IMR-90 (cell line): ENCODE measurements around the gene PRKAG2. TPM values are rescaled to one million over a fixed set of nuclear protein-coding genes. Genes with fewer than 3 reads are reported as not detected.

ENCODE experiments used
- ATAC-seq: fragments of 200-7000 bp; cut with Tn5 transposase; 2 replicates; pipeline ENCODE4 v1.9.1; 2020; ENCODE audit warnings: low read depth, mild to moderate bottlenecking, moderate library complexity
- BruUV-seq: library from RNA; stranded (reverse); fragments of 400-500 nt; replicated peaks from 2 replicates; lab custom pipeline; 2021; lab: Mats Ljungman, UMichigan
- CTCF ChIA-PET: fragments of 300-600 bp; formaldehyde crosslinking; extraction: SDS; loops from one replicate; lab custom pipeline; 2021; ENCODE audit warnings: antibody characterized with exemption; lab: Yijun Ruan, JAX
- POLR2A ChIA-PET: fragments of 300-600 bp; sonication (Branson Sonifier 250); formaldehyde crosslinking; loops from one replicate; lab custom pipeline; 2022; ENCODE audit warnings: antibody characterized with exemption; ENCODE audit not compliant: unreplicated experiment; lab: Charles Lee
- DNase-seq: peaks from one replicate; pipeline ENCODE4 v3.0.0; 2013
- H2AFZ ChIP-seq: replicated peaks from 2 replicates; pipeline ENCODE3; 2013; ENCODE audit warnings: low read length, mild to moderate bottlenecking; ENCODE audit not compliant: poor library complexity
- H2AK5ac ChIP-seq: 2 replicates; pipeline ENCODE4 v1.6.1; 2013; ENCODE audit warnings: low read depth, low read length, inconsistent platforms
- H2AK9ac ChIP-seq: replicated peaks from 2 replicates; pipeline ENCODE3; 2013; ENCODE audit warnings: mild to moderate bottlenecking, low read depth, low read length, moderate library complexity; ENCODE audit not compliant: poor library complexity
- H2BK120ac ChIP-seq: 2 replicates; pipeline ENCODE4 v1.6.1; 2013; ENCODE audit warnings: low read depth, low read length, inconsistent platforms
- H2BK15ac ChIP-seq: 3 replicates; pipeline ENCODE4 v1.6.1; 2013; ENCODE audit warnings: low read depth, low read length, inconsistent platforms
- H2BK20ac ChIP-seq: 2 replicates; pipeline ENCODE4 v1.6.1; 2013; ENCODE audit warnings: low read depth, mild to moderate bottlenecking, inconsistent platforms, low read length, moderate library complexity
- H2BK5ac ChIP-seq: 2 replicates; pipeline ENCODE4 v1.6.1; 2013; ENCODE audit warnings: mild to moderate bottlenecking, low read depth, low read length, inconsistent platforms; ENCODE audit not compliant: poor library complexity, severe bottlenecking
- H3K14ac ChIP-seq: replicated peaks from 2 replicates; pipeline ENCODE4 v1.6.1; 2013; ENCODE audit warnings: low read depth, low read length, inconsistent platforms
- H3K18ac ChIP-seq: 2 replicates; pipeline ENCODE4 v1.6.1; 2013; ENCODE audit warnings: low read depth, low read length, control low read depth
- H3K23ac ChIP-seq: 2 replicates; pipeline ENCODE4 v1.6.1; 2013; ENCODE audit warnings: low read depth, low read length, inconsistent platforms
- H3K27ac ChIP-seq: 2 replicates; pipeline ENCODE4 v1.5.1; 2013; ENCODE audit warnings: mild to moderate bottlenecking, control low read depth, low read length; ENCODE audit not compliant: insufficient read depth
- H3K27me3 ChIP-seq: 2 replicates; pipeline ENCODE4 v1.6.1; 2013; ENCODE audit warnings: low read length; ENCODE audit not compliant: control insufficient read depth, insufficient read depth
- H3K36me3 ChIP-seq: 2 replicates; pipeline ENCODE4 v1.6.1; 2013; ENCODE audit warnings: low read length, mixed read lengths; ENCODE audit not compliant: control insufficient read depth, insufficient read depth
- H3K4ac ChIP-seq: 2 replicates; pipeline ENCODE4 v1.6.1; 2013; ENCODE audit warnings: low read depth, low read length, inconsistent platforms
- H3K4me1 ChIP-seq: 2 replicates; pipeline ENCODE4 v1.6.1; 2013; ENCODE audit warnings: low read length, mixed read lengths; ENCODE audit not compliant: control insufficient read depth, insufficient read depth
- H3K4me2 ChIP-seq: 2 replicates; pipeline ENCODE4 v1.6.1; 2013; ENCODE audit warnings: low read depth, mild to moderate bottlenecking, control low read depth, low read length, moderate library complexity
- H3K4me3 ChIP-seq: 2 replicates; pipeline ENCODE4 v1.5.1; 2013; ENCODE audit warnings: low read depth, mild to moderate bottlenecking, control low read depth, low read length, moderate library complexity; ENCODE audit not compliant: insufficient read depth
- H3K56ac ChIP-seq: 2 replicates; pipeline ENCODE4 v1.6.1; 2013; ENCODE audit warnings: low read length, inconsistent platforms; ENCODE audit not compliant: insufficient read depth; ENCODE audit errors: extremely low read depth
- H3K79me1 ChIP-seq, 2 experiments: 2 replicates each; pipeline ENCODE4 v1.6.1; 2013; ENCODE audit warnings: low read length in 2 of 2, inconsistent platforms in 1 of 2, low read depth in 1 of 2
- H3K9ac ChIP-seq: 2 replicates; pipeline ENCODE4 v1.6.1; 2013; ENCODE audit warnings: low read depth, low read length, control low read depth
- H3K9me1 ChIP-seq: 2 replicates; pipeline ENCODE4 v1.6.1; 2013; ENCODE audit warnings: low read length, inconsistent platforms; ENCODE audit not compliant: insufficient read depth
- H3K9me3 ChIP-seq: 2 replicates; pipeline ENCODE4 v1.6.1; 2013; ENCODE audit warnings: low read length; ENCODE audit not compliant: control insufficient read depth, insufficient read depth
- H4K20me1 ChIP-seq: 2 replicates; pipeline ENCODE4 v1.6.1; 2013; ENCODE audit warnings: low read length, inconsistent platforms; ENCODE audit not compliant: insufficient read depth
- H4K5ac ChIP-seq: 2 replicates; pipeline ENCODE4 v1.6.1; 2013; ENCODE audit warnings: mild to moderate bottlenecking, low read depth, low read length, control low read depth
- H4K8ac ChIP-seq, 2 experiments: 2 replicates each; pipeline ENCODE4 v1.6.1; 2013; ENCODE audit warnings: low read depth in 2 of 2, low read length in 2 of 2, control low read depth in 1 of 2, inconsistent platforms in 1 of 2
- H4K91ac ChIP-seq: 2 replicates; pipeline ENCODE4 v1.6.1; 2013; ENCODE audit warnings: low read depth, low read length, inconsistent platforms; ENCODE audit not compliant: insufficient read depth
- BHLHE40 ChIP-seq: fragments of 150-350 bp; IDR thresholded peaks from 2 replicates; pipeline ENCODE4 v1.6.1; 2016; ENCODE audit warnings: mild to moderate bottlenecking, low read depth, low read length
- CEBPB ChIP-seq: IDR thresholded peaks from 2 replicates; pipeline ENCODE4 v1.6.1; 2012; ENCODE audit warnings: low read depth, low read length, improper control_type of control experiment
- CHD1 ChIP-seq: IDR thresholded peaks from 2 replicates; pipeline ENCODE4 v1.6.1; 2012; ENCODE audit warnings: low read depth, low read length, improper control_type of control experiment
- FOS ChIP-seq: fragments of 150-350 bp; IDR thresholded peaks from 2 replicates; pipeline ENCODE4 v1.6.1; 2016; ENCODE audit warnings: low read depth, low read length
- MAFK ChIP-seq: IDR thresholded peaks from 2 replicates; pipeline ENCODE4 v1.6.1; 2012; ENCODE audit warnings: low read depth, low read length, improper control_type of control experiment
- MAZ ChIP-seq: IDR thresholded peaks from 2 replicates; pipeline ENCODE4 v1.6.1; 2012; ENCODE audit warnings: low read depth, mild to moderate bottlenecking, low read length, improper control_type of control experiment, moderate library complexity, borderline replicate concordance
- MXI1 ChIP-seq: IDR thresholded peaks from 2 replicates; pipeline ENCODE4 v1.6.1; 2012; ENCODE audit warnings: low read depth, mild to moderate bottlenecking, low read length, moderate library complexity, borderline replicate concordance
- NFE2L2 ChIP-seq: fragments of 150-350 bp; IDR thresholded peaks from 2 replicates; pipeline ENCODE4 v1.6.1; 2016; ENCODE audit warnings: low read depth, mild to moderate bottlenecking, low read length
- POLR2A ChIP-seq: IDR thresholded peaks from 2 replicates; pipeline ENCODE4 v1.6.1; 2012; ENCODE audit warnings: mild to moderate bottlenecking, low read depth, low read length
- RAD21 ChIP-seq: IDR thresholded peaks from 2 replicates; pipeline ENCODE4 v1.6.1; 2012; ENCODE audit warnings: low read length, improper control_type of control experiment
- RCOR1 ChIP-seq: IDR thresholded peaks from 2 replicates; pipeline ENCODE4 v1.6.1; 2012; ENCODE audit warnings: mild to moderate bottlenecking, low read length, improper control_type of control experiment; ENCODE audit not compliant: insufficient replicate concordance
- RFX5 ChIP-seq: IDR thresholded peaks from 2 replicates; pipeline ENCODE4 v1.8.0; 2012; ENCODE audit warnings: low read depth, mild to moderate bottlenecking, low read length, moderate library complexity
- SMC3 ChIP-seq: fragments of 150-350 bp; IDR thresholded peaks from 2 replicates; pipeline ENCODE4 v1.6.1; 2016; ENCODE audit warnings: low read depth, mild to moderate bottlenecking, antibody characterized with exemption, low read length, moderate library complexity
- WGBS, 2 experiments: methylation state at CpG; one replicate each; pipeline versions ENCODE4 v1.1.5 to v1.1.7; 2013; ENCODE audit warnings: missing lambda C conversion rate in 2 of 2; ENCODE audit not compliant: insufficient read length in 1 of 2; ENCODE audit errors: extremely low coverage in 2 of 2; 5-methylcytosine and 5-hydroxymethylcytosine counted together
- dilution Hi-C: fragments of 300-500 bp; cut with HindIII; formaldehyde crosslinking; loops from one replicate; pipeline ENCODE4 v1.14.3; 2018; ENCODE audit warnings: low sequenced_read_pairs; ENCODE audit not compliant: unreplicated experiment
- in situ Hi-C: fragments of 300-500 bp; cut with MboI; formaldehyde crosslinking; loops from 3 replicates; pipeline ENCODE4 v1.14.3; 2019; ENCODE audit warnings: low sequenced_read_pairs, inconsistent platforms, mixed read lengths
- intact Hi-C: fragments of 100-400 bp; cut with micrococcal nuclease; formaldehyde crosslinking; loops from 2 replicates; pipeline ENCODE4 v1.10.0; 2022
- polyA plus RNA-seq, 3 experiments: library from polyadenylated mRNA; depleted of rRNA; stranded (reverse); fragments of >200 nt; gene quantifications; 2 replicates each; pipeline ENCODE4 v1.2.3, GENCODE V29; 2012; ENCODE audit warnings: low replicate concordance in 1 of 3
- total RNA-seq: library from RNA; depleted of rRNA; stranded (reverse); fragments of >200 nt; gene quantifications from 2 replicates; pipeline ENCODE4 v1.2.3, GENCODE V29; 2012
- TF ChIP-seq, protein P1 (sequence below): fragments of 150-350 bp; IDR thresholded peaks from 2 replicates; pipeline ENCODE4 v1.6.1; 2016; ENCODE audit warnings: low read depth, mild to moderate bottlenecking, low read length, moderate library complexity, borderline replicate concordance
- TF ChIP-seq, protein P2 (sequence below): conservative IDR thresholded peaks from 2 replicates; pipeline ENCODE4 v1.5.1; 2012; ENCODE audit warnings: mild to moderate bottlenecking, low read depth, low read length, improper control_type of control experiment
- TF ChIP-seq, protein P3 (sequence below): fragments of 150-350 bp; IDR thresholded peaks from 2 replicates; pipeline ENCODE4 v1.6.1; 2017; ENCODE audit warnings: mild to moderate bottlenecking, antibody characterized with exemption, low read length, low read depth

The PRKAG2 gene
- total and polyA plus RNA-seq, 2 of the 4 experiments (the other 2 are of a cell fraction), result 15.4 to 21.6 TPM

DNA sequence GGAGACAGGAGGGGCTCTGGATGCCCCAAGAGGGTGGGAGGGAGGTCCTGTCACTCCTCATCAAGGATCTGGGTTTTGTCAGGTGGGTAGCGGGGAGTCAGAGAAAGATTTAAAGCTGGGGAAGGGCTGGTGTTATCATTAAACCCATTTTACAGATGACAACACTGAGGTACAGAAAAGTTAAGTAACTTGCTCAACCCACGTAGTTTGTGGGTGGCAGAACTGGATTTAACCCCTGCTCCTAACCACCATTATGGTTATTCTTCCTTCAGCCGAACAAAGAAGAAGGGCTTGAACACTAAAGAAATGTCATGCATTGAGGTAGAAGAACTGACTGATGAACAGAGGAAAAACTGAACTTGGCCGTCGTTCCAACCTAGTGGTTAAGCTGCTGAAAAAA, 24.9 kb upstream of the PRKAG2 start:
- CTCF ChIA-PET, result no interaction called here
- no peak overlapping the region for H2AFZ ChIP-seq
- no peaks in the 10 kb centered on the region for H3K79me1 ChIP-seq
- no peak overlapping the region for H3K18ac ChIP-seq
- H4K91ac ChIP-seq, result no peak overlapping the region
- TF ChIP-seq RCOR1 (no peak), MXI1 (no peak), RAD21 (no peak), MAZ (no peak), NFE2L2 (no peak), POLR2A (no peak), MAFK (no peak), SMC3 (no peak), CHD1 (no peak), BHLHE40 (no peak), CEBPB (no peak), FOS (no peak), RFX5 (no peak)
- TF ChIP-seq, protein P1, sequence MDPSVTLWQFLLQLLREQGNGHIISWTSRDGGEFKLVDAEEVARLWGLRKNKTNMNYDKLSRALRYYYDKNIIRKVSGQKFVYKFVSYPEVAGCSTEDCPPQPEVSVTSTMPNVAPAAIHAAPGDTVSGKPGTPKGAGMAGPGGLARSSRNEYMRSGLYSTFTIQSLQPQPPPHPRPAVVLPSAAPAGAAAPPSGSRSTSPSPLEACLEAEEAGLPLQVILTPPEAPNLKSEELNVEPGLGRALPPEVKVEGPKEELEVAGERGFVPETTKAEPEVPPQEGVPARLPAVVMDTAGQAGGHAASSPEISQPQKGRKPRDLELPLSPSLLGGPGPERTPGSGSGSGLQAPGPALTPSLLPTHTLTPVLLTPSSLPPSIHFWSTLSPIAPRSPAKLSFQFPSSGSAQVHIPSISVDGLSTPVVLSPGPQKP, result no peak
- TF ChIP-seq, protein P2, sequence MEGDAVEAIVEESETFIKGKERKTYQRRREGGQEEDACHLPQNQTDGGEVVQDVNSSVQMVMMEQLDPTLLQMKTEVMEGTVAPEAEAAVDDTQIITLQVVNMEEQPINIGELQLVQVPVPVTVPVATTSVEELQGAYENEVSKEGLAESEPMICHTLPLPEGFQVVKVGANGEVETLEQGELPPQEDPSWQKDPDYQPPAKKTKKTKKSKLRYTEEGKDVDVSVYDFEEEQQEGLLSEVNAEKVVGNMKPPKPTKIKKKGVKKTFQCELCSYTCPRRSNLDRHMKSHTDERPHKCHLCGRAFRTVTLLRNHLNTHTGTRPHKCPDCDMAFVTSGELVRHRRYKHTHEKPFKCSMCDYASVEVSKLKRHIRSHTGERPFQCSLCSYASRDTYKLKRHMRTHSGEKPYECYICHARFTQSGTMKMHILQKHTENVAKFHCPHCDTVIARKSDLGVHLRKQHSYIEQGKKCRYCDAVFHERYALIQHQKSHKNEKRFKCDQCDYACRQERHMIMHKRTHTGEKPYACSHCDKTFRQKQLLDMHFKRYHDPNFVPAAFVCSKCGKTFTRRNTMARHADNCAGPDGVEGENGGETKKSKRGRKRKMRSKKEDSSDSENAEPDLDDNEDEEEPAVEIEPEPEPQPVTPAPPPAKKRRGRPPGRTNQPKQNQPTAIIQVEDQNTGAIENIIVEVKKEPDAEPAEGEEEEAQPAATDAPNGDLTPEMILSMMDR, result no peak
- TF ChIP-seq, protein P3, sequence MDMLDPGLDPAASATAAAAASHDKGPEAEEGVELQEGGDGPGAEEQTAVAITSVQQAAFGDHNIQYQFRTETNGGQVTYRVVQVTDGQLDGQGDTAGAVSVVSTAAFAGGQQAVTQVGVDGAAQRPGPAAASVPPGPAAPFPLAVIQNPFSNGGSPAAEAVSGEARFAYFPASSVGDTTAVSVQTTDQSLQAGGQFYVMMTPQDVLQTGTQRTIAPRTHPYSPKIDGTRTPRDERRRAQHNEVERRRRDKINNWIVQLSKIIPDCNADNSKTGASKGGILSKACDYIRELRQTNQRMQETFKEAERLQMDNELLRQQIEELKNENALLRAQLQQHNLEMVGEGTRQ, result no peak
- no peaks in the 10 kb centered on the region for H3K36me3 ChIP-seq
- no peak overlapping the region for H3K23ac ChIP-seq
- no peak for DNase-seq
- ATAC-seq, result no peak
- no peak overlapping the region for H3K4me3 ChIP-seq
- no peak overlapping the region for H2BK5ac ChIP-seq
- no CpG with 5 or more reads among the region's 5 CpGs for WGBS, 2 experiments
- H4K8ac ChIP-seq, result no peak overlapping the region
- no peak overlapping the region for H4K5ac ChIP-seq
- H3K9me3 ChIP-seq, result no peaks in the 10 kb centered on the region
- no peak overlapping the region for H2AK9ac ChIP-seq
- intact Hi-C loops, result no loop called here
- H4K20me1 ChIP-seq, result no peaks in the 10 kb centered on the region
- no peak overlapping the region for H2AK5ac ChIP-seq
- no peak overlapping the region for H3K9ac ChIP-seq
- peaks cover 31% of the 10 kb centered on the region for H3K27me3 ChIP-seq
- no TSS peak for BruUV-seq
- H3K14ac ChIP-seq, result no peak overlapping the region
- POLR2A ChIA-PET, result no interaction called here
- H3K27ac ChIP-seq, result no peak overlapping the region
- dilution Hi-C loops, result no loop called here
- no peak overlapping the region for H2BK120ac ChIP-seq
- in situ Hi-C loops, result no loop called here
- no peak overlapping the region for H3K56ac ChIP-seq
- no peak overlapping the region for H2BK20ac ChIP-seq
- no peaks in the 10 kb centered on the region for H3K9me1 ChIP-seq
- no peak overlapping the region for H3K4me2 ChIP-seq
- no peak overlapping the region for H2BK15ac ChIP-seq
- no peaks in the 10 kb centered on the region for H3K4me1 ChIP-seq
- no peak overlapping the region for H3K4ac ChIP-seq
